HG03025 (cell line): ENCODE results near the gene GRIK4.

Source experiments
- ATAC-seq: cut with Tn5 transposase; IDR thresholded peaks from one replicate; pipeline ENCODE4 v1.9.1; 2021; ENCODE audit warnings: mild to moderate bottlenecking, moderate library complexity; ENCODE audit not compliant: unreplicated experiment, low FRiP score

Gene GRIK4

DNA sequence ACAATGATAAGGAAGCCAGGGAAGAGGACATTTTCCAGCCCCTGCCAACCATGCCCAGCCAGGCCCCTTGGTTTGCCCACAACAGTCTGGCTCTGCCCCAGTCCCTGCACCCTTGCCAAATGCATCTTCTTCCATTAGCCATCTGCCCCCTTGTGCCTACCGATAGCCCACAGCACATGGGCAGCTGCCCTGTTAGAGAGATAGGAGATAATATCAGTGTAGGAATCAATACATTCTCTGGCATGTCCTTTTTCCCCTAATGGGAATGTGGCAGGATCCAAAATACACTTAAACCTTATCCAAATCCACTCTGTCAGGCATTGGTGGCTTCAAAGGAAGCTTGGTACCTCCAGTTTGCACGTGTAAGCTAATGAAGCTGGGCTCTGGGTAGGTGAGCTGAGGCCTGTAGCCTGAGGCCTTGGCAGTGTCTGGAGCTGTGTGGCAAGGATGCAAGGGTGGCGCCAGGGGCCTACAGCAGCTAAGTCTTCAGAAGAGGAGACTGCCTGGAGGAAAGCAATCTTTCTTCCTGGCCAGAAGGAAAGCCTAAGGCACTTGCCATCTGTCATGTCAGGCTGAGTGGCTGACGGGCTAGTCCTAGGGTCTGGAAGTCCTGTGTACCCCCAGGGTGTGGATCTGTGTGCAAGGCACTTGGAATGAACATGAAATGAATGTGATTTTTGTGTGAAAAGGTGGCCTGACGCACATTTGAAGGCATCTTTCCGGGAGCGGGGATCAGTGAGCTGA lies 348.2 kb downstream of the GRIK4 start:
- ATAC-seq = no peak

DNA sequence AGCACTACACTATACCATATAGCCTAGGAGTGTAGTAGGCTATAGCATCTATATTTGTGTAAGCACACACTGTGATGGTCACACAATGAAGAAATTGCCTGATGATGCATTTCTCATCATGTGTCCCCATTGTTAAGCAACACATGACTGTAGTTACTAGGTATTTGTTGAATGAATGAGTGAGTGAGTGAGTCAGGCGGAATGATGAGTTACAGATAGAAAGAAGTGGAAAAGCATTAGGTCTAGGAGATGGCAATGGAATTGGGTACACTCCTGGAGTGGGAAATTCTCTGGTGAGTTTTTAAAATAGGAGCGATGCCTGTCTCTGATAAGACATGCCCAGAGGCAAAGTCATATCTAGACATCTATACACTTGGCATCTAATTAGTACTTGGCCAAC lies 351.8 kb downstream of the GRIK4 start:
- ATAC-seq = no peak

DNA sequence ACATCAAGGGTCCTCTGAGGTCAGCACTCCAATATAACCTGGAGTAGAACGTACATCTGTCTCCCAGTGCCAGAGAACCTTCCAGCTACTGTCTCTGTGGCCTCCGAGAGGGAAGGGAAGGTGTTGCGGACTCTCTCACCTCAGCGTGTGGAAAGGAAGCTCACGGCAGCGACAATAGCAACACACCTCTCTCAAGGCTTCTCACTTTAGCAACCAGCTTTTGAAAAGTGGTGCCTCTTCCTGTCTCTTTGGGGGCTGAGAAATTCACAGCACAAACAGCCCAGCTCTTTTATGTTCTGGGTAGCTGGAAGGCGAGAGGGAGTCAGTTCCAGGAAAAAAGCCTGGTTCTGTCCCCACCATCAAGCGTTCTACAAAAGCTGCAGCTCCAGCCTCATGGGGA lies 355.5 kb downstream of the GRIK4 start:
- ATAC-seq = no peak

DNA sequence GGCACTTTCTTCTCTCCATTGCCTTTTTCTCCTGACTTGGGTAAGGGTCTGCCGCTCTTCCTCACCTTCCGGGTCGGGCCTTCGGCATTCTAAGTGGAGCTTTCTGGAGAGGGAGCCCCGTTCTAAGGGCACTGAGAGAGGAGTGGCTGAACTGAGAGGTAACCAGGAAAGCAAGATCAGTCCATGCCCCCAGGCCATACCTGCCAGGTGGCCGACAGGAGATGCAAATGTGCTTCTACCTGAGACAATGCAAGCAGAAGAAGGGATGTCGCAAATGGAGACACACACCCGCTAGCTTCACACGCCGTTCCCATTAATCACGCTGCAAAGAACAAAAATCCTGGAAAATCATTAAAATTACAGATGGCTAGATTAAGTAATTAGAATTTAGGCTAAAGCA lies 356.0 kb downstream of the GRIK4 start:
- no peak for ATAC-seq

DNA sequence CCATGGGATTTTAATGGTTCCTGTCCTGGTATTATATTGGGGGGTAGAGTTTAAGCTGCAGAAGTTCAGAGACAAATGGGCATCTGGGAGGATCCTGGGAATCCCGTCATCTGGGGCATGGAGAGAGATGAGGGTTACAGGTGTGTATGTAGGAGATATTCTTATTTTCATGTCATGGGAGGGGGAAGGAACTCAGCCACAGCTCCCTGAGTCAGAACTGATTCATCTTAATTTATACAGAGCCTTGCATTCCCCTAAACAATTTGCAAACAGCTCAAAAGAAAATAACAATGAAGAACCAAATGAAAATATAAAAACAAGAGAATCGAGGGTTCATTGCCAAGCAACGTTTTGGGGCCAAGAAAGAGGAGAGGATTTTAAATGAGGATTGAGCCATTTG lies 356.4 kb downstream of the GRIK4 start:
- ATAC-seq = no peak

DNA sequence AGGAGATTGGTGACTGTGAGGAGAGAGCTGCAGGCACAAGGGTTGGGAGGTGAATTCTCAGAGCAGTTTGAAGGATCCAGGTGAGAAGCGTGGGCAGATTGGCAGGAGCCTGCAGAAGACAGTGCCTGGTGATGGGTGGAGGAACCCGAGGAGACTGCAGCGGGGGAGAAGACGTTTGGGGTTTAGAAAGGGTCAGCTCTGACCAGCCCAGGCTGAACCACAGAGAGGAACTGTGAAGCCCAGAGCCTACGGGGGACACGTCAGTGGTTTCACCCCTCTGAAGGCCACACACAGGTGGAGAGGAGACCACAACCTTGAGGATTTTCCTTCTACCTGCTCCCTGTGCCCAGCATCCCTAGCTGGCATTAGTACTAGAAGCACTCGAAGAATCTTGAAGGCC lies 357.5 kb downstream of the GRIK4 start:
- ATAC-seq = no peak

DNA sequence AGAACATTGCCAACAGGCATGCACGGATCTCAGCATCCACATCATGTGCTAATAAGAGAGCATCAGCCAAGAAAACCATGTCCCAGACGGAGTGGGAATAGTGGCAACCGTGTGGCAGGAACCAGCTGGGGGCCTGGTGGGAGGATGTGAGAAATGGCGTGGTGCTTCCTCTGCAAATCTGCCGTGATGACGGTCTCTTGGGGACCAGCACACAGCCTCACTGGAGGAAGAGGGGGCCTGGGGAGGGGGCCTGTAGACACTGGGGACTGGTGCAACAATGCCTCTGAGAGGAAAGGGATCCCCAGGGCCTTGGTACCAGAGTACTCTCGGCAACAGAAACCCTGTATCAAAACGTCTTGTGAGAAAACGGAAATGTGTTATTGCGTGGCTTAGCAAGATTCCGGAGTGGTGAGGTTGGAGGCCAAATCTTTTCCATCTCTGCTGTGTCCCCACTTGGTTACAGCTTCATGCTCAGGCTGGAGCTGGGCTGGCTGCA lies 358.0 kb downstream of the GRIK4 start:
- ATAC-seq = no peak

DNA sequence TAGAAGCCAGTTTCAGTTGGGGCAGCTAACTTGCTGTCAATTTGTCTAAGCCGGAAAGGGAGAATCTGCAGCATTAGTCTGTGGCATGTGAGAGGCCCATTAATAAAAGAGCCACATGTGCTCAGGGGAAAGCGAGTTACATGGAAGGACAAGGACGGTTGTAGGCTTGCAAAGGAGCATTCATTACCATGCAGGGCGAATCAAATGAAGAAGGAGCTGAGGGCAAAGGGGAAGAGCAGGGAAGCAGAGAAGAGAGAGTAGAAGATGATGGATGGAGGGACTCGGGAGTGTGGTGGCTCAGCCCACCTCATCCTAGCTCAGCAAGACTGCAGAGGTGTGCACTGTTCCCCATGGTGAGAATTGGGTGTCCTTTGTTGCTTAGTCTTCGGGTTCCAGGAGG lies 359.6 kb downstream of the GRIK4 start:
- no peak for ATAC-seq

DNA sequence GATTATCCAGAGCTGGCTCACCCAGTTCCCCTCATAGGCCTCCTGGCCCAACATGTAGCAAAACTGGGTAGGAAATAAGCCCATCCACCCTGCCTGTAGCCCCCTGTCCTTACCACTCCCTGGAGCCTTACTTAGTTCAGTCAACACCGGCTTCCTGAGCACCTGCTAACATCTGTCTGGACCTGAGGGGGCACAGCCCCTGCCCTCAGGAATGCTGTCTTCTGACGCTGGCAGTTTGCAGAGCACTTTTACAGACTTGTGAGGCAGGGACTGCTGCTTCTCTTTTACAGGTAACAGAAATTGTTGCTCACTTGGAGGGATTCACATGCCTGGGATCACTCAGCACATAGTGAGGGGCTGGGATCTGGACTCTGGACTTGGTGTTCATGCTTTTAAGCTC lies 360.4 kb downstream of the GRIK4 start:
- ATAC-seq = no peak

DNA sequence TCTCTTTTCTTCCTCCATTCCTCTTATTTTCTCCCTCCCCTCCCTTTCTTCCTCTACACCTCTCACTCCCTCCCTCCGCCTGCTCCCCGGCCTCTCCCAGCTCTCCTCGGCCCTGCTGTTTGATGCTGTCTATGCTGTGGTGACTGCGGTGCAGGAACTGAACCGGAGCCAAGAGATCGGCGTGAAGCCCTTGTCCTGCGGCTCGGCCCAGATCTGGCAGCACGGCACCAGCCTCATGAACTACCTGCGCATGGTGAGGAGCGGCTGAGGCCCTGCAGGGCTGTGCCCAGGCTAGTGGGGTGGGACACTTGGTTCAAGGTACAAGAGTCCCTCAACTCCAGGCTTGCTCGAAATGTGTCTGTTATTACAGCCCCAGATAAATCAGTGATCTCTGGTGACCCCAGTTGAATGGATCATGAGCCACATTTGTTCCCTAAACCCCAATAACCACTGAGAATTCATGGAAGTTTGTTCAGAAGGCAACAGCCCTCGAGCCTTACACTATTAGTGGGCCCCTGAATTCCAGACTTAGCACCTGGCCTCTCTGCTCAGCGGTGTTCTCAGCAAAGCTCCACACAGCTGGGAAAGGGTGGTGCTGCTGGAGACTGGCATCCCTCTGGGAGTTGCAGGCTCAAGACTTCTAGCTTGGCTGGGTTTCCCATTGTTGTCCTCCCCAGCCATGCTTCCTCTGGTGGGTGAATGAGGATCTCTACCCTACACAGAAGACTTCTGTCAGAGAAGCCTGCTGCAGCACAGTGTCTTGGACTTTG lies 362.6 kb downstream of the GRIK4 start:
- no peak for ATAC-seq

DNA sequence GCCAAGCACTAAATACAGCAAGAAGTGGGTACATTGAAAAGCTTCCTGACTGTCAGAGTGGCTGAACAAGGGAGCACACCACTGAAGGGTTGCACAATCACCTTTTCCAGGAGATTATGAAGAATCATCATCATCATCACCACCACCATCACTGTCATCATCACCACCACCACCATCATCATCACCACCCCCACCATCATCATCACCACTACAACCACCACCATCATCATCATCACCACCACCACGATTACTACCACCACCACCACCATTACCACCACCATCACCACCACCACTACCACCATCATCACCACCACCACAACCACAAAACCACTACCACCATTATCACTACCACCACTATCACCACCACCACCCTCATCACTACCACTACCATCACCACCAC lies 364.4 kb downstream of the GRIK4 start:
- ATAC-seq = no peak

DNA sequence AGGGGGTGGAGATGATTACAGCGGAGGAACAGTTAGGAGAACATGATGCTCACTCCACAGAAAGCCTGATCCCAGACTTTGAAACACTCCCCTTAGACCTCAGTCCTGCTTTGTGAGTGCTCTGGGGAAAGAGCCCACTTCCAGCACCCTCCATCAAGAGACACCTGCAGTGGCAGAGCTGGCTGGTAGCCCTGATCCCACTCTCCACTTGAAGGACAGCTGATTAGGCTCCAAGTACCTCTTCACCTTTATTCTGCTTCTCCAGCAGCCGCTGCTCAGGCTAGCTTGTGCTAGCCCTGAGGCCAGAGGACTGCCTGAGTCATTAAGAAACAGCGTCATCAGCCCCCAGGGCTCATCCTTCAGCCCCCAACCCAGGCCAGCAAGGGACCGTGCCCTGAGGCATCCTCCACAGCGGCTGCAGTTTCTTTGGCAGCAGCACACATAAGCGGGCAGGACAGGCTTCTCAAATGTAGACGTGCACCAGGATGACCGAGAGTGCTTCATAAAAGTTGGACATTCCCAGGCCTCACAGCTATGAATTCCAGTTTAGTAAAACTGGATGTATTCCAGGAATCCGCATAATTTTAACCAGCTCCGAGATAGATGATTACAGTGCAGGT lies 366.3 kb downstream of the GRIK4 start:
- no peak for ATAC-seq

DNA sequence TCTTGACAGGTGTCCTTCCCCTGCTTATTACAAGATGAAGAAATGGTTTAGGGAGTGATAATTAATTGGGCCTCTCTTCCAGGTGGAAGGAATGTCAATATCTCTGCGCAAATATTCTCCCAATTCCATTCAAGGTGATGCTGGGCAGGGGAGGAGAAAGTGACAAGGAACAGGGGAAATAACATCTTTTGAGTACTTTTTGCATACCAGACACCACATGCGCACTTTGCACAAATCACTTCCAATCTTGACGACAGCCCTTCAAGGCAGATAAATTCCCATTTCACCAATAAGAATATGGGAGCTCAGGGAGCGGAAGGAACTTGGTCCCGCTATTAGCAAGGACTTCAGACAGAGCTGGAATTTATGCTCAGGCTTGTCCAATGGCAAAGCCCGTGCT lies 367.2 kb downstream of the GRIK4 start:
- ATAC-seq = no peak

DNA sequence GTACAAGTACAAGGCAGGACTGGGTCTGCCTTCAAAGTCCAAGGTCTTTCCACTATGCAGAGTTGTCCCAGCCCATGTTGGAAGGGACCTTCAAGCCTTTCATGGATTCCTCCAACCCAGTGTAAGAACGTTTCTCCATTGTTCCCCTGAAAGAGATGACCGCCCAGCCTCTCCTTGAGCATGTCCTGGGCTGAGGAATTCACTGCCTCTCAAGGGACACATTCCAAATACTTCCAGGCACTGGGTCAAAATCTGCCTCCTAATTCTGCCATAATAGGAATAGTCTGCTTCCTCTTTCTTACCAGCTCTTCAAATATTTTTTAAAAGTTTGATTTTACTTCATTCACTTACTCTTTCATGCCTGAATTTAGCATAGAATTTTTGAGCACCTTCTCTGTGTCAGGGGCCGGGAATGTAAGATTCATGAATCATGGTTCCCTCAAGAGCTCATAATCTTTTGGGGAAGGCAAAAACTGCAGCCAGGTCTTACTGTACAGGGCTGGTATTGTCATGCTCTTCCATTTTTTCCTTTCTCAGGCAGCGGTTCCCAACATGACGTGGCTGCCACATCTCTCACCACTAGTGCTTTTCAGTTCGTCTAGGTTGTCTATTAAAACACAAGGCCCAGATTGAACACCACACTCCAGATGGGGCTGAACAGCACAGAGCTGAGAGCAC lies 369.1 kb downstream of the GRIK4 start:
- no peak for ATAC-seq

DNA sequence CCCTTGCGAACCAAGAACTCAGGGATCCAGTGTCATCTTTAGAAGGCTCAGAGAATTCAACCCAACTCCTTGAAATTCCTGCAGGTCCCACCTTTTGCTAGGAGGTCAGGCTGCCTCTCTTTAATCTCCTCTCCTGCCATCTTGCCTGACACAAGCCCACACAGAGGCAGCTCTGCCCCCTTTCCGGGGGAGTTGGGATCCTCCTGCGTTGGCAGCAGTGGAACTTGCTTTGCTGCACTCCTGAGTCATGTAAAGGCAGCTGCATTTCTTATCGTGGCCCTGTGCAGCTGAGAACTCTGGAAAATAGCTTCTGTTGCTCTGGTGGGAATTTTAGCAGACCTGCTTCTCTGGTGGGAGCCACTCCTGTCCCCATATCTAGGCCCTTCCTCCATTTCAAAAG lies 370.0 kb downstream of the GRIK4 start:
- no peak for ATAC-seq

DNA sequence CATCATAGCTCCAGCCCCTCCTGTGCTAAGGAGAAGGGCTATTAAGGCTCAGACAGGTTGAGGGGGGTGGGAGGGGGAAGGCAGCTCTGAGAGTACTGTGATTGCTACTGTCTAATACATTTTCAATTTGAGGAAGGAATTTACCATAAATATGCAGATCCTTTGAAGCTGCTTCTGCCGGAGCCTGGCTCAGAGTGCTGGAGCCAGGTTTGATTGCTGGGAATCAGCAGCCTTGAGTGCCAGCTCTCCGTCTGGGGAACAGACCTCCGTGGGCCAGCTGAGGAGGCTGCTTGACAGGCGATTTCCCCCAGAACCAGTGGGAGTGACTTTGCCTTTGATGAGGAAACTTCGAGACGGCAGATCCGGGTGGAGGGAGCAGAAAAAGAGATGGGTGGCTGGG lies 370.6 kb downstream of the GRIK4 start:
- no peak for ATAC-seq

DNA sequence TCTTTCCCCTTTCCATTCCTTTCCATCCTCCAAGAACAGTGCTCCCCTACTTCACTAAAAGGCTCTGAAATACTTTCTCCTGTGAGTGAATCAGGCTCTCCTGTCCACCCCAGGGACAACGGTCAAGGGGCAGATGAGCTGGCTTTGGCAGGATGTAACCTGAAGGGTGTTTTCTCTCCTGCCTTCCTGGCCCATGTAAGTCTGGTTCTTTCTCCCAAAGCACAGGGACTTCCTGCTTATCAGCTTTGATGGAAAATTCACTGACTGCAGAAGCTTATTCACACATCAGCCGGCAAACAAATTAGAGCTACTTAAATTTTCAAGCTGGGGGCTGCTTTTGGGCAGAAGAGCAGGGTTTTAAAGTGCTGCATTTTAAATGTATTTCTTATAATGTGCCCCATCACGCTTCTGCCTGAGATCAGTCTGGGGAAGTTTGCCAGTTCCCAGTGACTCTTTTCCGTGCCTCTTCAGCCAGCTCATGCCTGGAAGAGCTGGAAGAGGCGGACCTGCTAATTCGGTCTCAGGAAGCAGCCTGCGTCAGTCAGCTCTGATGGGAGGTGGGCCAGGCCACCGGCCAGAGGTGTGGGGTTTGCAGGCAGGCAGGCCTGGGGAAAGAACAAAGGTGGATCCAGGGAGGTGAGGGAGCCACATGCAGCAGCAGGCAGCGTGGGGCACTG lies 372.0 kb downstream of the GRIK4 start:
- no peak for ATAC-seq

DNA sequence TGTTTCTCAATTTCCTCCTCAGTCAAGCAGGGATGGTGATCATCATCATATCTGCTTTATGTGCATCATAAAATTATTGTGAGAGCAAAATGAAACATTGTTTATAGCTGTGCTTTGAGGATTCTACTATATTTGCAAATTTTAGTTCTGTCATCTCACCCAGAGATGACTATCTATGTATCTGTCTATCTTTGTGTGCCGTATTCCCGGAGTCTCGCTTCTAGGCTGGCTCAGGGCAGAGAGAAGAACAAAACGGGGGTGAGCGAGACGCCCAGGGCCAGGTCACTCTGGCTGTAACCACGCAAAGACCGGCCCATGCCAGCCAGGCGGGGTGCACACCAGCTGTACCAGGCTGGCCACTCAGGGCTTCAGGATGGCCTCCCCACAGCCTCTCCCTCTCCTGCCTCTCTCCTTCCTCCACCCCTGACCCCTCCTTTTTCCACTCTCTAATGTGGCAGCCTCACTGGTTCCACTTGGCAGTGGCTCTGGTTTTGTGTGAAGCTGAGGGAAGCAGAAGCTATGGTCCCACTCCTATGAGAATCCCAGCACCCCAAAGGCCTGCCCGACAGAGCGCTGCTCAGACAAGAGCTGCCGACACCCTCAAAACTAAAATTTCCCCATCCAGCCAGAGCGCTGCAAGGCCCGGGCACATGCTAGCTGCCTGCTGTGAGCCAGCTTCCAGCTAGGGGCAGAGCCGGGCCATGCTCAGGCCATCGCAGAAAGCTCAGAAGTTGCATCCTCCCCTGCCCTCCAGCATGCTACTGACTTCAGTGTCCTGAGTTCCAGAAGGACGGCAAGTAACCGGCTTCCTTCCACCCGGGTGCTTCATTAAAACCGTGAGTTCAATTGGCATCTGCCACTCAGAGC lies 372.8 kb downstream of the GRIK4 start:
- no peak for ATAC-seq

DNA sequence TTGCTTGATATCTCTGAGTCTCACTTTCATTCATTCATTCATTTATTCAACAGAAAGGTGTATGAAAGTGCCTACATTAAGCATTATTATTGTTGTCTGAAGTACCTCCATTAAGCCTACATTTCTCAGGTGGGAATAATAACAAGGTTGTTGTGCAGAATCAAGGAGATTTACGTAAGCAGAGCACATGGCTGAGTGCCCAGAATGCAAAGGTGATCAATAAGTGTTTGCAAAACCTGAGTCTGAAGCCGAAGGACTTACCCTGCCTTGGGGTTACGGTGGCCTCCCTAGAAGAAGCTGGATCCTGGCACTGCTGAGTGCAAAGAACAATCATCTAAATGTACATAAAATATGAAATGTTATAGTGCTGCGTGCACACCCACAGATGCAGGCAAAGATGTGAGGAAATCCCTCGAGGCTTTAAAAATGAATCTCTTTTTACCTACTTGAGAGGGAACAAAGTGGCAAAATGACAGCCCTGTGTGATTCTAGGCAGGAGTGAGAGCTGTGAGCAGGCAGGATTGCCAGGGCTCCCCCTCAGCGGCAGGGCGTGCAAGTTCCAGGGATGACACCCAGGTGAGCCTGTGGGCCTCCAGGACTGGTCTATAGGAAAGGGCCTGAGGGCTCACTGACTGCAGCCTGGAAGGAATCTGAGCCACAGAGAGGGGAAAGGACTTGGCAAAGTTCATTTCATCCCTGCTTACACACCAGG lies 379.2 kb downstream of the GRIK4 start:
- ATAC-seq = no peak
